Measurements from ENCODE around the gene MRTO4. TPM values are rescaled to one million over a fixed set of nuclear protein-coding genes. Genes with fewer than 3 reads are reported as not detected.
"Not testable (repeated sequence)": the region's sequence is repeated elsewhere in the genome, so short reads cannot be mapped to it uniquely, and the experiment has no call there.

Gene MRTO4
- polyA plus RNA-seq, 1 of the 3 experiments (the other 2 are of a cell fraction) = 48.4 TPM

DNA sequence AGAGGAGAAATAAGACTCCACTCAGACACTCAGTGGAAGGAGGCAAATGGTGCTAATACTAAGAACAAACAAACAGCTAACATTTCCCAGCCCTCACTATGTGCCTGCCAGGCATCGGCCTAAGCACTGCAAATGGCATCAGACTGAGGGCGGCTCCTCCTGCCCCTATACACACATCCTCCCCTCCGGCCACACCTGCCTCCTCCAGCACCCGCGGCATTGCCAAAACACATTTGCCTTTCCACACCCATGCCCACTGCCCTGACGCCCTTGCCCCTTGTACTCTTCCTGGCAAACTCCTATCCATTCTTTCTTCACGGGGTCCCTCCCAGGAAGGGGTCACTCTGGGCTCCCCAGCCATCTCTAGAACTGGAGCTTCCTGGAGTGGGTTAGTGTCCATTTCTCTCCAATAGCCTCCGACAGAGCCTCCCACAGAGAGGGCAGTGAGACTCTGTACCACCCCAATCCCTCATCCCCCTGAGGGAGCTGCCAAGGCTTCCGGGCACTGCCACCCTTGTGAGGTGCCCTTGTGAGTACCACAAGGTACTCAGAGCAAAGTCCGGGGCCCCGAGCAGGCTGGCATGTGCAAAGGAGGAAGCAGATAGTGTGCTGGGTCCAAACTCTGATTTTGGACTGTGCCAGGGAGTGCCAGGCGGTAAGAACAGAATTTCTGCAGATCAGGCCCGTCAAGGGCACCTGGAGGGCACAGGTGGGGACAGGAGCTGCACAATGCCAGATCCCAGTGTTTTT is 36.0 kb downstream of the MRTO4 start:
- Histone ChIP-seq H3K79me2 (ENCODE audit: insufficient read depth) (no peaks in the 10 kb centered on the region), H3K9ac (no peak overlapping the region), H3F3A (replicated peaks; ENCODE audit: insufficient read depth) (no peaks in the 10 kb centered on the region), H3K9me3 (peaks cover 3% of the 10 kb centered on the region; the same call in 1 of the 2 replicates), H3K36me3 (replicated peaks in 1 of 2; ENCODE audit: control insufficient read depth in 1 of 2, insufficient read depth in 2 of 2, low read length in 1 of 2) (peaks cover 0 to 24% of the 10 kb centered on the region in 2 experiments), H3K4me3 (ENCODE audit: low read depth in 2 of 2, low read length in 1 of 2) (no peak overlapping the region), H4K20me1 (ENCODE audit: insufficient read depth) (no peaks in the 10 kb centered on the region), H3K4me1 (ENCODE audit: control insufficient read depth in 1 of 2, insufficient read depth in 2 of 2, low read depth in 1 of 2, low read length in 1 of 2) (no peaks in the 10 kb centered on the region), H3K9me2 (no peaks in the 10 kb centered on the region), H3K27ac (ENCODE audit: low read depth in 2 of 2, low read length in 1 of 2) (no peak overlapping the region), H3K27me3 (ENCODE audit: insufficient read depth) (no peaks in the 10 kb centered on the region; the same call in 1 of the 2 replicates), H2AFZ (ENCODE audit: low read depth) (no peak overlapping the region), H3K4me2 (no peak overlapping the region)
- POLR2A ChIA-PET = no interaction called here
- CTCF ChIA-PET = interaction anchor here (1.1 kb wide), 1 partner anchor 47 kb away, joined by 3 read pairs; no protein-coding TSS in a partner anchor
- DNase-seq = no peak
- TF ChIP-seq GABPA (IDR thresholded peaks at IDR 0.05; ENCODE audit: low read depth) = no peak
- 97% methylated on average over 11 of the region's 13 CpGs for WGBS (ENCODE audit: low lambda C conversion rate)

DNA sequence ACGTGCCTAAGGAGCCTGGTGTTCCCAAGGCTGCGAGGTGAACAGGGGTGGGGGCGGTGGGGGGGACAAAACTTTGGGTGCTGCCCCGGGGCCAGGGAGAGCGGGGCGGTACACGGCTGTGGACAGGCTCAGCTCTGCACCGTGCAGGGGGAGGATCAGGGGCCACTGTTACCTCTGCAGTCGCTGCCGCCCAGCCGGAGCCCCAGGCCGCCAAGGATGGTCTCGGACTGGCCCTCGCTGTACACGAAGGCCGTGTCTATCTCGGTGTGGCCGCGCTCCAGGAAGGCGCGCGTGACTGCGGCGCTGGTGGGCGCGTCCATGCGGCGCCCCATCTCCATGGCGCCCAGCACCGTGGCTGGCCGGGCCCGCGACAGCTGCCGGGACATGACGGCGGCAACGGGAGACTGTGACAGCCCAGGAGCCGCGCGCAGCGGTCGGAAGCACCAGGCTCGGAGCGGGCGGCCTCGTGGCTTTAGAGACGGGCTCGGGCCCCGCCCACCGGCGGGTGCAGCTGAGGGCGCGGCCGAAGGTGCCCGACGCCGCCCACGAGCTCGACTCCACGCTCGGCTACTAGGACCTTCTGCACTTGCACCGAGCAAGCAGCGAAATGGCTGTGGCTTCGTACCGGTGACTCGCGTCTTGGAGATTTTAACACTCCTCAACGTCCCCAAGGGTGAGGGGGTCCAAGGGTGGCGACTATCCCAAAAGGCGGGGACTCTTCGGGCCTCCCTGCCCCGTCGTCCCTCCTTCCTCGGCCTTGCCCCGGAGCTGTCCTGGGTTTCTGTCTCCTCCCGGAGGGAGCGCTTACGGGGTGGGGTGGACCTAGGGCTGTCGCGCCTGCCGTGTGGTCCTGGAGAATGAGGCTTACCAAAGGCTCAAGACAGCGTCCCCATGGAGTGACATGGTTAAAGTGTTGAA is 37.0 kb downstream of the MRTO4 start, which contains the start of gene AKR7A3:
Gene AKR7A3, minus strand, starts transcription at position 447 of the 918 bp plus-strand sequence. Its CDS starts 61 bp downstream, at position 386.
- H3K4me2 ChIP-seq; H4K20me1 ChIP-seq (ENCODE audit: insufficient read depth); H3K4me1 ChIP-seq (ENCODE audit: control insufficient read depth in 1 of 2, insufficient read depth in 2 of 2, low read depth in 1 of 2, low read length in 1 of 2); H3K79me2 ChIP-seq (ENCODE audit: insufficient read depth); H3K4me3 ChIP-seq (ENCODE audit: low read depth in 2 of 2, low read length in 1 of 2); H3F3A ChIP-seq (replicated peaks; ENCODE audit: insufficient read depth); H2AFZ ChIP-seq (ENCODE audit: low read depth); H3K9ac ChIP-seq; H3K9me3 ChIP-seq; H3K27me3 ChIP-seq (ENCODE audit: insufficient read depth); DNase-seq; POLR2A ChIA-PET; H3K27ac ChIP-seq (ENCODE audit: low read depth in 2 of 2, low read length in 1 of 2); H3K9me2 ChIP-seq: not testable (repeated sequence)
- peaks cover 0 to 32% of the 10 kb centered on the region in 2 experiments for H3K36me3 ChIP-seq (replicated peaks in 1 of 2; ENCODE audit: control insufficient read depth in 1 of 2, insufficient read depth in 2 of 2, low read length in 1 of 2)
- CTCF ChIA-PET = interaction anchor here (0.6 kb wide), 1 partner anchor 36 kb away, joined by 4 read pairs; the partner anchor contains the start of gene MRTO4
- WGBS (ENCODE audit: low lambda C conversion rate) = 79% methylated on average over 29 of the region's 82 CpGs

GRCh38 chr1:19289244-19289643 is 37.6 kb downstream of the MRTO4 start:
- no peak overlapping the region for H3K4me2 ChIP-seq
- no peaks in the 10 kb centered on the region for H3K9me2 ChIP-seq
- no peaks in the 10 kb centered on the region for H3K79me2 ChIP-seq (ENCODE audit: insufficient read depth)
- 93% methylated on average over 2 of the region's 2 CpGs for WGBS (ENCODE audit: low lambda C conversion rate)
- peaks cover 13% of the 10 kb centered on the region; the same call in 1 of the 2 replicates for H3K9me3 ChIP-seq
- H3K27ac ChIP-seq (ENCODE audit: low read depth in 2 of 2, low read length in 1 of 2) = no peak overlapping the region
- no peak for DNase-seq
- H2AFZ ChIP-seq (ENCODE audit: low read depth) = no peak overlapping the region
- no peaks in the 10 kb centered on the region for H3F3A ChIP-seq (replicated peaks; ENCODE audit: insufficient read depth)
- H4K20me1 ChIP-seq (ENCODE audit: insufficient read depth) = no peaks in the 10 kb centered on the region
- H3K27me3 ChIP-seq (ENCODE audit: insufficient read depth) = no peaks in the 10 kb centered on the region; the same call in 1 of the 2 replicates
- no peak overlapping the region for H3K4me3 ChIP-seq (ENCODE audit: low read depth in 2 of 2, low read length in 1 of 2)
- H3K4me1 ChIP-seq (ENCODE audit: control insufficient read depth in 1 of 2, insufficient read depth in 2 of 2, low read depth in 1 of 2, low read length in 1 of 2) = no peaks in the 10 kb centered on the region
- H3K9ac ChIP-seq = no peak overlapping the region
- ChIA-PET CTCF (interaction anchor here (0.6 kb wide), 1 partner anchor 37 kb away, joined by 4 read pairs; the partner anchor contains the start of gene MRTO4), POLR2A (no interaction called here)
- peaks cover 0 to 33% of the 10 kb centered on the region in 2 experiments for H3K36me3 ChIP-seq (replicated peaks in 1 of 2; ENCODE audit: control insufficient read depth in 1 of 2, insufficient read depth in 2 of 2, low read length in 1 of 2)
- TF ChIP-seq USF1 (IDR thresholded peaks at IDR 0.05; ENCODE audit: borderline replicate concordance, low read depth) = no peak
- no peak for TF ChIP-seq YY1 (IDR thresholded peaks at IDR 0.05; ENCODE audit: low read depth)
- TF ChIP-seq MXI1 (IDR thresholded peaks at IDR 0.05; ENCODE audit: low read depth, low read length) = no peak
- TF ChIP-seq, protein P1, sequence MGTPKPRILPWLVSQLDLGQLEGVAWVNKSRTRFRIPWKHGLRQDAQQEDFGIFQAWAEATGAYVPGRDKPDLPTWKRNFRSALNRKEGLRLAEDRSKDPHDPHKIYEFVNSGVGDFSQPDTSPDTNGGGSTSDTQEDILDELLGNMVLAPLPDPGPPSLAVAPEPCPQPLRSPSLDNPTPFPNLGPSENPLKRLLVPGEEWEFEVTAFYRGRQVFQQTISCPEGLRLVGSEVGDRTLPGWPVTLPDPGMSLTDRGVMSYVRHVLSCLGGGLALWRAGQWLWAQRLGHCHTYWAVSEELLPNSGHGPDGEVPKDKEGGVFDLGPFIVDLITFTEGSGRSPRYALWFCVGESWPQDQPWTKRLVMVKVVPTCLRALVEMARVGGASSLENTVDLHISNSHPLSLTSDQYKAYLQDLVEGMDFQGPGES (IDR thresholded peaks at IDR 0.05; ENCODE audit: low read depth, low read length) = no peak
- TF ChIP-seq FOXJ3 (CRISPR knock-in tag; IDR thresholded peaks at IDR 0.05) = no peak
- no peak for TF ChIP-seq CHD2 (IDR thresholded peaks at IDR 0.05; ENCODE audit: low read length, partially characterized antibody)
- no peak for TF ChIP-seq SMC3 (IDR thresholded peaks at IDR 0.05; ENCODE audit: low read depth, low read length)
- TF ChIP-seq RXRA (IDR thresholded peaks at IDR 0.05; ENCODE audit: borderline replicate concordance, low read depth) = no peak
- no peak for TF ChIP-seq NFIC (IDR thresholded peaks at IDR 0.05; ENCODE audit: borderline replicate concordance)
- TF ChIP-seq, protein P2, sequence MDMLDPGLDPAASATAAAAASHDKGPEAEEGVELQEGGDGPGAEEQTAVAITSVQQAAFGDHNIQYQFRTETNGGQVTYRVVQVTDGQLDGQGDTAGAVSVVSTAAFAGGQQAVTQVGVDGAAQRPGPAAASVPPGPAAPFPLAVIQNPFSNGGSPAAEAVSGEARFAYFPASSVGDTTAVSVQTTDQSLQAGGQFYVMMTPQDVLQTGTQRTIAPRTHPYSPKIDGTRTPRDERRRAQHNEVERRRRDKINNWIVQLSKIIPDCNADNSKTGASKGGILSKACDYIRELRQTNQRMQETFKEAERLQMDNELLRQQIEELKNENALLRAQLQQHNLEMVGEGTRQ (IDR thresholded peaks at IDR 0.05; ENCODE audit: borderline replicate concordance, low read depth, low read length) = no peak
- TF ChIP-seq, protein P3, sequence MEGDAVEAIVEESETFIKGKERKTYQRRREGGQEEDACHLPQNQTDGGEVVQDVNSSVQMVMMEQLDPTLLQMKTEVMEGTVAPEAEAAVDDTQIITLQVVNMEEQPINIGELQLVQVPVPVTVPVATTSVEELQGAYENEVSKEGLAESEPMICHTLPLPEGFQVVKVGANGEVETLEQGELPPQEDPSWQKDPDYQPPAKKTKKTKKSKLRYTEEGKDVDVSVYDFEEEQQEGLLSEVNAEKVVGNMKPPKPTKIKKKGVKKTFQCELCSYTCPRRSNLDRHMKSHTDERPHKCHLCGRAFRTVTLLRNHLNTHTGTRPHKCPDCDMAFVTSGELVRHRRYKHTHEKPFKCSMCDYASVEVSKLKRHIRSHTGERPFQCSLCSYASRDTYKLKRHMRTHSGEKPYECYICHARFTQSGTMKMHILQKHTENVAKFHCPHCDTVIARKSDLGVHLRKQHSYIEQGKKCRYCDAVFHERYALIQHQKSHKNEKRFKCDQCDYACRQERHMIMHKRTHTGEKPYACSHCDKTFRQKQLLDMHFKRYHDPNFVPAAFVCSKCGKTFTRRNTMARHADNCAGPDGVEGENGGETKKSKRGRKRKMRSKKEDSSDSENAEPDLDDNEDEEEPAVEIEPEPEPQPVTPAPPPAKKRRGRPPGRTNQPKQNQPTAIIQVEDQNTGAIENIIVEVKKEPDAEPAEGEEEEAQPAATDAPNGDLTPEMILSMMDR (IDR thresholded peaks at IDR 0.05) = no peak
- no peak for TF ChIP-seq EZH2phosphoT487 (IDR thresholded peaks at IDR 0.05; ENCODE audit: borderline replicate concordance, low read depth)

All from SK-N-SH (cell line).